Stomach (tissue), 4 donors: ENCODE measurements around the gene NSF.

ENCODE experiments used
- CTCF ChIP-seq, 7 experiments: fragments of 450-650 bp in 4 of 7; fragments of 200-600 bp in 3 of 7; sonication (generic) in 3 of 7; IDR thresholded peaks; one replicate each; pipeline ENCODE4 v1.5.1; 2016 to 2019; ENCODE audit warnings: antibody characterized with exemption in 7 of 7, control low read depth in 2 of 7, mild to moderate bottlenecking in 1 of 7
- POLR2A ChIP-seq, 4 donors: fragments of 450-650 bp; IDR thresholded peaks; one replicate each; pipeline ENCODE4 v1.6.1; 2016; ENCODE audit warnings: antibody characterized with exemption in 4 of 4, control low read depth in 2 of 4, mild to moderate bottlenecking in 1 of 4, moderate library complexity in 1 of 4
- POLR2AphosphoS5 ChIP-seq, 3 donors: sonication (generic); formaldehyde crosslinking; IDR thresholded peaks; one replicate each; pipeline ENCODE4 v1.6.1; 2016; ENCODE audit warnings: antibody characterized with exemption in 3 of 3

DNA sequence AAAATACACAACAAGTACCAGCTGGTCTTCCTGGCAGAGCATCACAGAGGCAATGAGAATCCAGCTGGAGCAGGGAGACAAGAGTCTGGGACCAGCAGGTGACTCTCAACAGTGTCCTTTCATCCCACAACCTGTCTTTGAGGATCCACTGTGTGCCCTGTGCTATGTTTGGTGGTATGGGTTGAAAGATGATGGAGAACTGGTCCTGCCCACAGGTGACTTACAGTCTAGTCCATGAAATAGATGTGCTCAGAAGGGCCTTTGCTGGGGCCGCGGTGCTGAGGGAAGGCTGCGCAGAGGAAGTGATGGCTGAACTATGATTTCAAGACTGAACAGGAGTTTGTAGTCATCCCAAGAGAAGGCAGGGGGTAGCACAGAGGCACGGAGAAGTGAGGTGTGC, 210.1 kb downstream of the NSF start:
- TF ChIP-seq CTCF (IDR thresholded peaks at IDR 0.05) (no peak), POLR2AphosphoS5 (IDR thresholded peaks at IDR 0.05) (no peak), POLR2A (IDR thresholded peaks at IDR 0.05) (no peak)
